Esophagus squamous epithelium (tissue), 4 donors: ENCODE measurements around the gene GALNT13.

ENCODE experiments used
- CTCF ChIP-seq, 6 experiments: fragments of 450-650 bp in 4 of 6; fragments of 200-600 bp in 2 of 6; sonication (generic) in 2 of 6; IDR thresholded peaks; one replicate each; pipeline ENCODE4 v1.5.1; 2016 to 2019; ENCODE audit warnings: antibody characterized with exemption in 6 of 6, mild to moderate bottlenecking in 4 of 6, moderate library complexity in 4 of 6
- POLR2A ChIP-seq, 4 donors: fragments of 450-650 bp; IDR thresholded peaks; one replicate each; pipeline ENCODE4 v1.6.1; 2017; ENCODE audit warnings: antibody characterized with exemption in 4 of 4, mild to moderate bottlenecking in 4 of 4, moderate library complexity in 3 of 4

GRCh38 chr2:154189953-154190352 is 318.2 kb downstream of the GALNT13 start:
- TF ChIP-seq CTCF (IDR thresholded peaks at IDR 0.05), result no peak
- TF ChIP-seq POLR2A (IDR thresholded peaks at IDR 0.05), result no peak
